KOPT-K1 (cell line): ENCODE results near the gene ARID1B.

Source experiments
- H3K27ac ChIP-seq: fragments of 200-600 bp; sonication (generic); 2 replicates; pipeline ENCODE4 v1.5.1; 2016; ENCODE audit warnings: antibody characterized with exemption, mild to moderate bottlenecking, low read depth, low read length; ENCODE audit not compliant: poor library complexity, severe bottlenecking
- H3K36me3 ChIP-seq: fragments of 200-600 bp; sonication (generic); 2 replicates; pipeline ENCODE4 v1.5.1; 2017; ENCODE audit warnings: antibody characterized with exemption, mild to moderate bottlenecking, low read length, moderate library complexity; ENCODE audit not compliant: insufficient read depth
- H3K9me3 ChIP-seq: fragments of 200-600 bp; sonication (generic); 2 replicates; pipeline ENCODE4 v1.5.1; 2017; ENCODE audit warnings: antibody characterized with exemption, low read length, mild to moderate bottlenecking; ENCODE audit not compliant: insufficient read depth, poor library complexity, severe bottlenecking

The ARID1B gene

DNA sequence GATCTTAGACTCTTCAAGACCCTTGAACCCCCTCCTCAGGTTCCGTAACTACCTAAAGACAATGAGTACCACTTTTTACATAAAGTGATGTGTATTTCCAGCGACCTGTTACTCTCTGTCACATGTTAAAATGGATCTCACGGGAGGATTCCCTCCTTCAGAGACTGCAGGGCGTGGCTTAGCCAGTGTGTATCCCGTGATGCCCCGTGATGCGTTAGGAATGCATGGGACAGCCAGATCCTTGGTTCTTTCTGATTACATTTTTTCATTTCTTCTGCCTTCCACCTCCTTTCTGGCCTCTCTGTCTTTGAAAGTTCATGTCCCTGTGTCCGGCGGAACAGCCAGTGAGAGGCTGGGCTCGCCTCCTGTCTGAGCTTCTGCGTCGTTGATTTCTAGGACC, 390.7 kb downstream of the ARID1B start:
- no peaks in the 10 kb centered on the region for H3K9me3 ChIP-seq
- peaks cover 37% of the 10 kb centered on the region for H3K36me3 ChIP-seq
- H3K27ac ChIP-seq, result no peak overlapping the region

GRCh38 chr6:157168471-157168870, 391.3 kb downstream of the ARID1B start:
- no peak overlapping the region for H3K27ac ChIP-seq

GRCh38 chr6:157169226-157169625, 392.0 kb downstream of the ARID1B start:
- H3K27ac ChIP-seq, result no peak overlapping the region
- H3K36me3 ChIP-seq, result peaks cover 41% of the 10 kb centered on the region
- no peaks in the 10 kb centered on the region for H3K9me3 ChIP-seq

More at GRCh38 chr6:157168471-157168870, 391.3 kb downstream of the ARID1B start:
- H3K36me3 ChIP-seq, result peaks cover 37% of the 10 kb centered on the region
- no peaks in the 10 kb centered on the region for H3K9me3 ChIP-seq

- H3K36me3 ChIP-seq, result peaks cover 41% of the 10 kb centered on the region
- no peaks in the 10 kb centered on the region for H3K9me3 ChIP-seq
- no peak overlapping the region for H3K27ac ChIP-seq
Measured at GRCh38 chr6:157169656-157170055, 392.5 kb downstream of the ARID1B start.

GRCh38 chr6:157170535-157170934, 393.4 kb downstream of the ARID1B start:
- peaks cover 41% of the 10 kb centered on the region for H3K36me3 ChIP-seq
- H3K27ac ChIP-seq, result no peak overlapping the region
- no peaks in the 10 kb centered on the region for H3K9me3 ChIP-seq

- H3K36me3 ChIP-seq, result peaks cover 46% of the 10 kb centered on the region
Measured at GRCh38 chr6:157171801-157172200, 394.6 kb downstream of the ARID1B start.

GRCh38 chr6:157172231-157172701, 395.1 kb downstream of the ARID1B start:
- Histone ChIP-seq H3K27ac (no peak overlapping the region), H3K9me3 (no peaks in the 10 kb centered on the region), H3K36me3 (peaks cover 44% of the 10 kb centered on the region)

More at GRCh38 chr6:157171801-157172200, 394.6 kb downstream of the ARID1B start:
- Histone ChIP-seq H3K27ac (no peak overlapping the region), H3K9me3 (no peaks in the 10 kb centered on the region)

GRCh38 chr6:157172830-157173536, 395.8 kb downstream of the ARID1B start:
- no peaks in the 10 kb centered on the region for H3K9me3 ChIP-seq
- no peak overlapping the region for H3K27ac ChIP-seq
- H3K36me3 ChIP-seq, result peaks cover 37% of the 10 kb centered on the region

DNA sequence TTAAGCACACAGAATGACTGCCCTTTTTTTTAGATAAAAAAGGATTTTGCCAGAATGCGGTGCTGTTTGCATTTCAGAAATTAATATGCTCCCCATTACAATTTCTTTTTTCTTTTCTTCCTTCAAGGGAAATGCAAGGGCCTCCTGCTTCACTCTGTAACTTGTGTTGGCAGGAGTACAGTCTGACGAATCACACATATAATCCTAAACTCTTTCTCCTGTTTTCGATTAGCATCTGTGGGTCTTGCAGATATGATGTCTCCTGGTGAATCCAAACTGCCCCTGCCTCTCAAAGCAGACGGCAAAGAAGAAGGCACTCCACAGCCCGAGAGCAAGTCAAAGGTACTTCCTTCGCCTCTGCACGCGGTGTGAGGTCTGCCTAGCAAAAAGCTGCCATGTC, 396.6 kb downstream of the ARID1B start:
- H3K36me3 ChIP-seq, result peaks cover 29% of the 10 kb centered on the region
- H3K9me3 ChIP-seq, result no peaks in the 10 kb centered on the region
- no peak overlapping the region for H3K27ac ChIP-seq

GRCh38 chr6:157174731-157175130, 397.6 kb downstream of the ARID1B start:
- peaks cover 20% of the 10 kb centered on the region for H3K36me3 ChIP-seq
- no peak overlapping the region for H3K27ac ChIP-seq
- no peaks in the 10 kb centered on the region for H3K9me3 ChIP-seq

GRCh38 chr6:157177731-157178336, 400.7 kb downstream of the ARID1B start:
- Histone ChIP-seq H3K9me3 (no peaks in the 10 kb centered on the region), H3K36me3 (peaks cover 32% of the 10 kb centered on the region), H3K27ac (no peak overlapping the region)

GRCh38 chr6:157181649-157182048, 404.5 kb downstream of the ARID1B start:
- peaks cover 61% of the 10 kb centered on the region for H3K36me3 ChIP-seq
- no peak overlapping the region for H3K27ac ChIP-seq
- H3K9me3 ChIP-seq, result no peaks in the 10 kb centered on the region

DNA sequence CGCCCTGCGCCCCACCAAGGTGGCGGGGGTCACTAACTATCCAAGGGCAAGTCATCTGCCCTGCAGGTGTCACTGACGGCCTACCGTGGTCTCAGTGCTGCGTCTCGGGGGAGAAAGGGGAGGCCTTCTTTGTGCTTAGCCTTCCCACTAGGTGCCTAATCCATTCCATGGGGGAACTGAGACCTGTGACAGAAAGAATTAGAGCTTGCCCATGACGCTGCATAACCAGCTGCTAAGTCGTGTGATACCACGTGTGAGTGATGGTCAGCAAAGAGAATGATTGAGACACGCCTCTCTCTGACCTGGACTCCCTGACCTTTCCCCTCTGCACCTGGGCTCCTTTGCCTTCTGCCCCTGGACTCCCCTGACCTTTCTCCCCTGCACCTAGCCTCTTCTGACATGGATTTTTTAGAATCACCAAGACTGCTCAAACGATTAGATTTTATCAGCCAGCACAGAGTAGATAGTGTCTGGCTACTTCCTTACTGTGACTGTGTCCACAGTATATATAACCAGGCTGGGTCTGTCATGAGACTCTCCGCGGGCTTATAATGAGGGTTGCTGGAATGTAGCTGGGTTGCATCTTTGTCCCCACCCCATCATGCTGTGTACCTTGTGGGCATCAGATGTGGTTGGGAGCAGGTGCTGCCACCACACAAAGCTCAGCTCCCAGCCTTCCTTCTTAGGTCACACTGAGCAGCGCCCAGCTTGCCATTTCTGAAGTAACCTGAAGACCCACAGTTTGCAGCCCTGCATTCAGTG, 405.5 kb downstream of the ARID1B start:
- peaks cover 70% of the 10 kb centered on the region for H3K36me3 ChIP-seq
- H3K27ac ChIP-seq, result no peak overlapping the region
- H3K9me3 ChIP-seq, result no peaks in the 10 kb centered on the region

DNA sequence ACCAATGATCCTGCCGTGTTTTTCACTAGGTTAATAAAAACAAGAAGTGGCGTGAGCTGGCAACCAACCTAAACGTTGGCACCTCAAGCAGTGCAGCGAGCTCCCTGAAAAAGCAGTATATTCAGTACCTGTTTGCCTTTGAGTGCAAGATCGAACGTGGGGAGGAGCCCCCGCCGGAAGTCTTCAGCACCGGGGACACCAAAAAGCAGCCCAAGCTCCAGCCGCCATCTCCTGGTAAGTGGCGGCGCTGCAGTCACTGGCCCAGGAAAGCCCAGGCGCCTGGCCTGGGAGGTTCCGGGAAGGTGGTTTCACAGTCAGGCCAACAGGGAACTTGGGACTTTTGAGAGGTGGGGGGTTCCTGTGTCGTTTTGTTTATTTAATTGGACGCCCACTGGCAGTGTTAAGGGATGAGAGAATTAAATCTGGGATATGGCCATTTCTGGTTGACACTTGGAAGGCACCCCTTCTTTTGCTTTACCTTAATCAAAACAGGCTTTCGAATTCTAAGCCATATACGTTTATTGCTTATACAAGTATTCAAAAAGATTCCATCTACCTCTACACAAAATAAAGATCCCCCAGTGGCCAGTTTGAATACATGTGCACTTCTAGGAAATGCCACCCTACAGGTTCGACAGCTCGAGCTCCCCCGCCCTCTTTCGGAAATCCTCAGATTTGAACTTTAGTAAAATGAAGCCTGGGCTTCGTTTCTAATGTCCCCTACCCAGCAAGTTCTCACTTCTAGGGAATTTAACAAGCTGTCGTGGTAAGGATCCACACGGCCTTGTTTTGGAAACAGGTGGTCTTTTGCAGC, 407.2 kb downstream of the ARID1B start:
- H3K27ac ChIP-seq, result no peak overlapping the region
- H3K36me3 ChIP-seq, result peaks cover 84% of the 10 kb centered on the region

GRCh38 chr6:157185171-157185570, 408.0 kb downstream of the ARID1B start:
- Histone ChIP-seq H3K36me3 (peaks cover 92% of the 10 kb centered on the region), H3K27ac (no peak overlapping the region), H3K9me3 (no peaks in the 10 kb centered on the region)

More for the DNA sequence above, 407.2 kb downstream of the ARID1B start:
- no peaks in the 10 kb centered on the region for H3K9me3 ChIP-seq
